Measurements from ENCODE around the gene RER1. TPM values are rescaled to one million over a fixed set of nuclear protein-coding genes. Genes with fewer than 3 reads are reported as not detected.
A peak's percentile ranks its signal among the peaks of the same experiment; 100 is the strongest.

The RER1 gene
- total and polyA plus RNA-seq, 7 donors, result 68.8 to 119 (median 90.0) TPM

- no peaks in the 10 kb centered on the region for H3K9me3 ChIP-seq
- TF ChIP-seq, protein P1, sequence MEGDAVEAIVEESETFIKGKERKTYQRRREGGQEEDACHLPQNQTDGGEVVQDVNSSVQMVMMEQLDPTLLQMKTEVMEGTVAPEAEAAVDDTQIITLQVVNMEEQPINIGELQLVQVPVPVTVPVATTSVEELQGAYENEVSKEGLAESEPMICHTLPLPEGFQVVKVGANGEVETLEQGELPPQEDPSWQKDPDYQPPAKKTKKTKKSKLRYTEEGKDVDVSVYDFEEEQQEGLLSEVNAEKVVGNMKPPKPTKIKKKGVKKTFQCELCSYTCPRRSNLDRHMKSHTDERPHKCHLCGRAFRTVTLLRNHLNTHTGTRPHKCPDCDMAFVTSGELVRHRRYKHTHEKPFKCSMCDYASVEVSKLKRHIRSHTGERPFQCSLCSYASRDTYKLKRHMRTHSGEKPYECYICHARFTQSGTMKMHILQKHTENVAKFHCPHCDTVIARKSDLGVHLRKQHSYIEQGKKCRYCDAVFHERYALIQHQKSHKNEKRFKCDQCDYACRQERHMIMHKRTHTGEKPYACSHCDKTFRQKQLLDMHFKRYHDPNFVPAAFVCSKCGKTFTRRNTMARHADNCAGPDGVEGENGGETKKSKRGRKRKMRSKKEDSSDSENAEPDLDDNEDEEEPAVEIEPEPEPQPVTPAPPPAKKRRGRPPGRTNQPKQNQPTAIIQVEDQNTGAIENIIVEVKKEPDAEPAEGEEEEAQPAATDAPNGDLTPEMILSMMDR (IDR thresholded peaks at IDR 0.05), result no peak
- H3K27me3 ChIP-seq (ENCODE audit: insufficient read depth in 3 of 3, low read length in 2 of 3), result no peaks in the 10 kb centered on the region
- ATAC-seq, result no peak
- intact Hi-C loops (cut with DNase I), result no loop called here
- peak; percentile 13 to 50 for DNase-seq
- no peaks in the 10 kb centered on the region for H3K4me1 ChIP-seq
- no peak overlapping the region for H3K4me3 ChIP-seq
- H3K36me3 ChIP-seq (ENCODE audit: insufficient read depth in 1 of 2, low read depth in 1 of 2), result no peaks in the 10 kb centered on the region
- 69 to 73% (median 72%) methylated on average over 20 to 21 of the region's 21 CpGs for WGBS, 3 donors
- H3K27ac ChIP-seq, result no peak overlapping the region
Measured at GRCh38 chr1:2352897-2353550, 38.6 kb upstream of the RER1 start.

DNA sequence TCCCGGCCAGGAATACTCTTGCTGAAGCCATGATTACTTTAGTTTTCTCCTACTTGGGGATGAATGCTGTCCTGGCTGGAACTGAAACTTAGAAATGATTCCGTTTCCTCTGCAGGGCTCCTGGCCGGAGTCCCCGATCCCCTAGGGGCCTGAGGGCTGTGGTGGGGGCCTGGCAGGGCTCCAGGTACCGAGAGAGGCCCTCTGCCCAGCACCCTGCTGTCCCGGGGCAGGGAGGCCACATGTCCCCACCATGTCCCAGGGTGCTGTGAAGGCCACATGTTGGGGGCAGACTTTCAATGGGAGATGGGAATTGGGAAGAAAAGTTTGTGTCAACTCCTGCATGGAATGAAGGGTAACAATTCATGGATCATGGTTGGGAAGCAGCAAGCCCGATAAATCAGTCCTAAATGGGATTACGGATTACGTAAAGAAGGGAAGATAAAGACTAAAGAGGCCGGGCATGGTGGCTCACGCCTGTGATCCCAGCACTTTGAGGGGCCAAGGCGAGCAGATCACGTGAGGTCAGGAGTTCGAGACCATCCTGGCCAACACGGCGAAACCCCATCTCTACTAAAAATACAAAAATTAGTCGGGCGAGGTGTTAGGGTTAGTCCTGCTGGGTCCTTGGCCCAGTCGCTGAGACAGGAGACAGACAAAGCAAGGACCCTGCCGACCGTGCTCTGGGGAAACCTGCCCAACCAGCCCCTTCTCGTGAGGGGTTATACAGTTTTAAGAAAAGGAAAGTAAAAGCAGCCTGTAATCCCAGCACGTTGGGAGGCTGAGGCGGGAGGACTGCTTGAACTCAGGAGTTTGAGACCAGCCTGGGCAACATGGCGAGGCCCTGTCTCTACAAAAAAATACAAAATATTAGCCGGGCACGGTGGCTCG is 37.8 kb upstream of the RER1 start:
- WGBS, 3 donors, result 80 to 84% (median 82%) methylated on average over 28 of the region's 28 CpGs
- DNase-seq (peak; percentile 8 to 52), ATAC-seq (no peak)
- Histone ChIP-seq H3K9me3 (no peaks in the 10 kb centered on the region), H3K27me3 (ENCODE audit: insufficient read depth in 3 of 3, low read length in 2 of 3) (no peaks in the 10 kb centered on the region), H3K4me3 (no peak overlapping the region), H3K4me1 (no peaks in the 10 kb centered on the region), H3K36me3 (ENCODE audit: insufficient read depth in 1 of 2, low read depth in 1 of 2) (no peaks in the 10 kb centered on the region), H3K27ac (no peak overlapping the region)
- TF ChIP-seq, protein P1 (IDR thresholded peaks at IDR 0.05), result no peak
- intact Hi-C loops (cut with DNase I), result no loop called here

GRCh38 chr1:2354511-2355372 is 36.9 kb upstream of the RER1 start:
- Histone ChIP-seq H3K27me3 (ENCODE audit: insufficient read depth in 3 of 3, low read length in 2 of 3) (no peaks in the 10 kb centered on the region), H3K36me3 (ENCODE audit: insufficient read depth in 1 of 2, low read depth in 1 of 2) (no peaks in the 10 kb centered on the region), H3K4me3 (no peak overlapping the region), H3K4me1 (no peaks in the 10 kb centered on the region), H3K9me3 (no peaks in the 10 kb centered on the region), H3K27ac (no peak overlapping the region)
- peak in 1 of 2 donors; percentile 50 for DNase-seq
- TF ChIP-seq, protein P1 (IDR thresholded peaks at IDR 0.05), result no peak
- no peak for ATAC-seq
- WGBS, 3 donors, result 71 to 80% (median 79%) methylated on average over 38 of the region's 38 CpGs
- intact Hi-C loops (cut with DNase I), result no loop called here

DNA sequence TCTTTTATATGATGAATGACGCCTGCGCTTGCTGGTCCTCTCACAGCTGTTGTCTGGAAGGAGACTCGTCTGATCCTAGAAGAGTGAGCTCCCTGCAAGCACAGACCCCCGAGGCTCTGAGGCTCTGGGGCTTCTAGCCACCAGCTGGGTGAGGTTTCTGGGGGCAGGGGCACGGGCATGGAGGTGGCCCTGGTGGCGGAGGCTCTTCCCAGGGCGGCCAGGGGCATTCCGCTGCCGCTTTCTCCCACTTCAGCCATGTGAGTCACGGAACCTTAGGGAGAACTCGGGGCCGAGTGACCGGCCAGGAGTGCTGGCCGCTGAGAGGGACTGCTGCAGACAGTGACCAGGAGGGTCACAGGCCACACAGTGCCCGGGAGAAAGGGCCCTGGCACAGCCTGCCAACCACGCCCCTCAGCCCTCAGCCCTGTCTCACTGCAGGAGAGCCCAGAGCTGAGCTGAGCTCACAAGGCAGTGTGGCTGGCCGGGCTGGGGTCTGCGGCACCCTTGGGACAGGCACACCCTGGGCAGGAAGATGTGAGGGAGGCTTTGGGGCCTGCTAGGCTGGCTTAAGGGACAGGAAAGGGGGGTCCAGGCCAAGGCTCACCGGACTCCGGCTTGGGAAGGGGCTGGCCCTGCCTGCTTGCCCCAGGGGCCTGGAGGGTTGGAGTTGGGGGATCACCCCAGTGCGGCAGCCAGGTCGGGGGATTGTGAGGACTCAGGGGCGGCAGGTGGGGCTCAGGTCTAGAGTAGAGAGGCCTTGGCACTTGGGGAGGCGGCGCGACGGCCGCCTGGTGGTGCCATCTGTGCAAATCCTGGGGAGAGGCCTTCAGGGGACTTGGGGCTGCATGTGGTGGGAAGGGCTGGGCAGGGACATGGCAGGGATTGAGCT is 36.0 kb upstream of the RER1 start:
- DNase-seq, result peak; percentile 10 to 44
- H3K9me3 ChIP-seq, result no peaks in the 10 kb centered on the region
- 79 to 85% (median 85%) methylated on average over 27 to 28 of the region's 28 CpGs for WGBS, 3 donors
- no peak overlapping the region for H3K27ac ChIP-seq
- ATAC-seq, result no peak
- no peaks in the 10 kb centered on the region for H3K27me3 ChIP-seq (ENCODE audit: insufficient read depth in 3 of 3, low read length in 2 of 3)
- intact Hi-C loops (cut with DNase I), result no loop called here
- TF ChIP-seq, protein P1 (IDR thresholded peaks at IDR 0.05), result no peak
- no peaks in the 10 kb centered on the region for H3K36me3 ChIP-seq (ENCODE audit: insufficient read depth in 1 of 2, low read depth in 1 of 2)
- no peak overlapping the region for H3K4me3 ChIP-seq
- H3K4me1 ChIP-seq, result no peaks in the 10 kb centered on the region

Data from psoas muscle (tissue), 8 donors.